Neural progenitor cell (in vitro differentiated cells): ENCODE results near the gene RAB3IL1.

ENCODE experiments used
- CTCF ChIP-seq: fragments of 200-600 bp; sonication (generic); IDR thresholded peaks from 2 replicates; pipeline ENCODE4 v1.5.1; 2017; ENCODE audit warnings: antibody characterized with exemption, mild to moderate bottlenecking
- EZH2 ChIP-seq: fragments of 200-600 bp; sonication (generic); IDR thresholded peaks from 2 replicates; pipeline ENCODE4 v1.6.1; 2017; ENCODE audit warnings: antibody characterized with exemption, mild to moderate bottlenecking, moderate library complexity
- EZH2phosphoT487 ChIP-seq: fragments of 200-600 bp; sonication (generic); IDR thresholded peaks from 2 replicates; pipeline ENCODE4 v1.6.1; 2017; ENCODE audit warnings: antibody characterized with exemption

GRCh38 chr11:61926235-61926634 is 8.9 kb upstream of the RAB3IL1 start:
- TF ChIP-seq CTCF (no peak), EZH2 (no peak), EZH2phosphoT487 (no peak)
